GM19452 (cell line): Measurements from ENCODE around the gene PCNX1.

Experiments
- ATAC-seq: cut with Tn5 transposase; IDR thresholded peaks from one replicate; pipeline ENCODE4 v1.9.1; 2021; ENCODE audit not compliant: unreplicated experiment

PCNX1 gene

GRCh38 chr14:70955543-70956480, 48.6 kb downstream of the PCNX1 start:
- ATAC-seq, result no peak

DNA sequence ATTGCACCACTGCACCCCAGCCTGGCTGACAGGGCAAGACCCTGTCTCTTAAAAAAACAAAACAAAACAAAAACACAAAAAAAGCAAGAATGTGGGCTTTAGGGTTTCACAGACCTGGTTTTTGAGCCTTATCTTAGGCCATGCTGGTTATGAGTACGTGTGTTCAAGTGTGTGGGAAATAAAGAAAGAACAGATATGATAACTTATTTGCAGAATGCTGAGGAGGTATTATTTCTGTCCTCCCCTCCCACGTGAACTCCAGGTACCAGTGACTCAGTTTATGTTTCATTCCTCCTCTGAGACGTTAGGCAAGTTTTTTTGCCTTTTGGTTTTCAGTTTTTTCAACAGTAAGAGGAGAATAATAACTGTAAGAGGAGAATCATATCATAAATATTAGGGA, 49.3 kb downstream of the PCNX1 start:
- no peak for ATAC-seq

DNA sequence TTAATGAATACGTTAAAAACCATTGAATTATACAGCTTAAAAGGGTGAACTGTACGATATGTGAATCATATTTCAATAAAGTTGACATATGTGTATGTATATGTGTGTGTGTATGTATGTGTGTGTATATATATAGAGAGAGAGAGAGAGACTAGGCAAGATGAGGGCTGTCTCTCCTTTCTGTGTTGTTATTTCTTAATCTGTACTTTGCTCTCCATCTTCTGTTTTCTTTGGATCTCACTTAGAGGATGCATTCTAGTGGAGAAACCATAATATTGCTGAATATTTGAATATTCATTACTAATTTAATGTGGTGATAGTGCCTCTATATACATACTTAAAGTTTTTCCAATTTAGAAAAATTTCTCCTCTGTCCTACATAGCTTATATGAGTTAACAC, 50.5 kb downstream of the PCNX1 start:
- no peak for ATAC-seq

DNA sequence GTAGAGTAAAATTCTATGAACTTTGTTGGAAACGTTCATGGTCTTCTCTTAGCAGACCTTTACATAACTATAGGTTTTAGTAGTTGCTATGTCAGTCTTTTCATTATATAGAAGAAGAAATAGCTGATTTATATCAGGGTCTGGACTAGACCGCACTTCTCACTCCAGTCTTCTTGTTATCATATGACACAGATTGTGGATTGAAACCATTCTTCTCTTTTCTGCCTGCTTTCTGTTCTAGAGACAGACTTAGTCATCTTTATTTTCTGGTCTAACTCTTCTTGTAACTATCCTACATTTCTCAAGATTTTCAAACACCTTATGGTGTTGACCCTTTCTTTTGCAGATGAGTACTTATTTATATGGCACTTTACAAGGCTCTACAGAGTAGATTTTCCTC, 55.7 kb downstream of the PCNX1 start:
- no peak for ATAC-seq

DNA sequence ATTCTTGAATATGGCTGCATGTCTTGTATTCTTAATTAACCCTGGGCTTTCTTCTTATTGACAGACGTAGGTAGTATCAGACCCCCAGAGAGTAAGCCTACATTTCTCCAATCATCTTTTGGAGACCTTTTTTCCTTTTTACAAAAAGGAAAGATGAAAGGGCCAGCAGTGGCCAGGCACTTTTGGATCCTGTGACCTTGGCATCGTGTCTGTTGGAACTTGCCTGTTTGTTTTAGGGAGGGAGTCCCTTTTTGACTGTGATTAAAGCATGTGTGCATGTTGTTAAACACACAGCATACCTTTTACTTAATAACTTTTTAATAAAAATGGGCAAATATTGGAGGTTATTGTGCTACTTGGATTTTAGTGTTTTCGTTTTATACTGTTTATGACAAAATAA, 57.2 kb downstream of the PCNX1 start:
- no peak for ATAC-seq

DNA sequence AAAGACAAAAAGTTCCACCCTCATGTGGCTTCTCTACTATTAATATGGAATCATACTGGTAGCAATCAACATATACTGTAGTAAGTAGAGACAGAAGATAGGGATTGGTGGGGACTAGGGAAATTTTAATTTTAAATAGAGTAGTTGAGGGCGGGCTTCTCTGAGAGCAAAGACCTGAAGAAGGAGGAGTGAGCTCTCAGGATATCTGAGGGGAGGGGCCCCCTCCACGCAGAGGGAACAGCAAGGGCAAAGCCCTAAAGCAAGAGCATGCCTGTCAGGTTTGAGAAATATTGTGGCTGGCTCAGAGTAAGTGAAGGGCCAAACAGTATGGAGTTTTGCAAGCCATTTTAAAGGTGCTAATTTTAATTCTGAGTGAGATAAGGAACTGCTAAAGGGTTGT, 64.3 kb downstream of the PCNX1 start:
- no peak for ATAC-seq

- ATAC-seq, result no peak
Observed at GRCh38 chr14:70972107-70972976, 65.1 kb downstream of the PCNX1 start.

DNA sequence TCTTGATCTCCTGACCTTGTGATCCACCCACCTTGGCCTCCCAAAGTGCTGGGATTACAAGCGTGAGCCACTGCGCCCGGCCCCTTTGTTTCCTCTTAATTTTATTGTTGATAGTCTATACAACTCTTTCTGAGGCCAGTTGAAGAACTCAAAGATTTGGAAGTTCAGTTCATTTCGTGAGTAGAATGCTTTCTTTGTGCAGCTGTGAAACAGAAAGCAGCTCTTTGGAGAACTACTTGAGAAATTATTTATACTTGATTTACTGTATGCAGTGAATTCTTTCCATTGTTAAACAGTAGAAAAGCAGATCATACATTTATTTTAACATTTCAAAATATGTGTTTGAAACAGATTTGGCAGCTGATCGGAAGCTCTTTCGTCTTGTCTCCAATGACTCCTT, 69.3 kb downstream of the PCNX1 start:
- no peak for ATAC-seq

GRCh38 chr14:70981000-70981952, 74.0 kb downstream of the PCNX1 start:
- ATAC-seq, result no peak

DNA sequence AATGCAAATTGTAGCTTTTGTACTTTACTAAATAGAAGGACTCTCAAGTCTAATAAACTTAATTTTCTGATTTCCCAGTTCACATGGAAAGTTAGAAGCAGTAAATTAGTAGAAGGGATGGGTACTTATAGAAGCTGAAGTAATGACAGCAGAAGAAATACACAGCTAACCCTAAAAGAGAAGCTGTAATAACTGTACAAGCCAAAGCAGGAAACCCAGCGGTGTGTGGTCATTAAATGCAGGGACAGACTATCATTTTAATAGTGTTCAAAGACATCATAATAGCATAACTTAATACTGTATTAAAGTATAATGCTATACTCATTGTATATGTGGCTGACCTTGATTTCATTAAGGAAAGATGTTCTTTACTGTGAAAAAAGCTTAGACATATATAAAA, 74.9 kb downstream of the PCNX1 start:
- no peak for ATAC-seq

GRCh38 chr14:70987041-70987440, 79.8 kb downstream of the PCNX1 start:
- no peak for ATAC-seq

- ATAC-seq, result no peak
Observed at GRCh38 chr14:70988452-70988851, 81.2 kb downstream of the PCNX1 start.

DNA sequence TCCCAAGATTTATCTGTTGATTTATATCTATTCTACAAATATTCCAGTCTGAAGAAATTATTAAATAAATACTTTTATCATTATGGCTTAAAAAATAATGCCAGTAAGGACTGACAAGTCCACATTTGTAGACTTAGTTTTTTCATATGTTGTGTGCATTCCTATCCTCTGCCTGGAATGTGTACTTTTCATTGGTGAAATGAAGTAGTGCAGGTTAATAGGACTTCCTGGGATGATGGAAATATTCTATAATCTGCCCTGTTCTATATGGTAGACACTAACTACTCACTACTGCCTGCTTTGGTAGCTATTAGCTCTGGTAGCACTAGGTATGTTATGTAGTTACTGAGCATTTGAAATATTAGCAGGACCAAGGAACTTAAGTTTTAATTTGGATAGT, 86.7 kb downstream of the PCNX1 start:
- no peak for ATAC-seq

GRCh38 chr14:70995211-70995610, 88.0 kb downstream of the PCNX1 start:
- ATAC-seq, result no peak

DNA sequence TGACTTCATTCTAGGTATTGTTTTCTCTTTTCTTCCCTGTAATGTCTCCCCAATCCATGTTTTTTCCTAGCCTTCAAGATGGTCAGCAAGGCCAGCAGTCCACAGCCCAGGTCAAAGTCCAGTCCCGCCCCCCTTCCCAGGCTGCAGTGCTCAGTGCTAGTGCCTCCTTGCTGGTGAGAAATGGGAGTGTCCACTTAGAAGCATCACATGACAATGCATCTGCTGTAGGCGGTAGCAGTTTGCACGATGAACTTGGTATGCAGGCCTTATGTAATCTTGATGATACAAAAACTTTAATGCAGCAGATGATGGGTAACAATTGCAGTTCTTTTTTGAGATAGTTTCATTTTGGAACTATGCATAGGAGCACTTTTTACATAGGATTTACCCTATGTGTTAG, 88.4 kb downstream of the PCNX1 start:
- ATAC-seq, result no peak

DNA sequence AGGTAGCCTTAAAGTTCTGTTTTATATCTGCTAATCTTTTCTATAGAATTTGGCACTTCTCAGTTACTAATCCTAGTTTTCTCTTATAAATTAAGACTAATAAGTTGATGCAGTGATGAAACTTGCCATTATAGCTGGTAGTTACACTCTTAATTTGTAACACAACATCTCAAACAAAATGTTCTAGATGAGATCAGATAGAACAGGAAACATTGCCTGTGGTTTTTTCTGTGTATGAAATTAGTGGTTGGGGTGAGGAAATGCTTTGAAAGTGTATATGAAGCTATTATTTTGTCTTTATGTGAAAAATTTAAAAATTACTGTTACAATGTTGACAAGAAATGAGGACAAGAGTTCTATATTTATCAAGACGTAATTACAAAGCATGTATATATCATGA, 91.9 kb downstream of the PCNX1 start:
- ATAC-seq, result no peak

DNA sequence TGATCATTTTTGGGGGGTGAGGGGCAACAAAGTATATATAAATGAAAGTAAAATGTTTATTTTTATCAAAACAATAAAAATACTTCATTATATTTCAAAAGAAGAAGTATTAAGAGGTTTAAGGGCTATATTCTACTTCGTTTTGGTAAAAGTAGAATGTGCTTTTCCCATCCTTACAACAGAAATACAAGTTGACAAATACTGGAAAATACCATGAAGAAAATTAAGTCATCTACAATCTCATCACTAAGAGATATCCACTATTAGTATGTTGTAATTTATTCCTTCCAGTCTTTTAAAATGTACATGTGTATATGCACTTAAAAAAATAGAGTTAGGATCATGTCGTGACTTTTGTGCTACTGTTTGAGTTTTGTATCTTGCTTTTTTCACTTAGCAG, 92.8 kb downstream of the PCNX1 start:
- no peak for ATAC-seq

DNA sequence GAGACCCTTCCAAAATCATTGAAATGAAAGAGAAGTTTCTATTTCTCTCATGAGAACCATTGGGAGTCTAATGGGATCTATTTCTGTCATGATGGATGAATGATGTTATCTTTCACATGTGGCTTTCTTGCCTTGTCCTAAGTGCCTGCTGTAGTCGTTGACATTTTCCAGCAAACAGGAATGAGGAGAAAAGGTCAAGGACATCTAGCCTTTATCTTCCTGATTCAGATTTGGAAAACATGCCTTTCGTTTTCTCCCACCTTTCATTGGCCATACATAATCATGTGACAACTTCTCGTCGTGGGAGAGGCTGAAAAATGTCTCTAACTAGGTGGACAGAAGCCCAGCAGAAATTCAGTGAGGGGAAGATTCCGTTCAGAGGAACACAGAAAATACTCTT, 94.5 kb downstream of the PCNX1 start:
- ATAC-seq, result no peak

DNA sequence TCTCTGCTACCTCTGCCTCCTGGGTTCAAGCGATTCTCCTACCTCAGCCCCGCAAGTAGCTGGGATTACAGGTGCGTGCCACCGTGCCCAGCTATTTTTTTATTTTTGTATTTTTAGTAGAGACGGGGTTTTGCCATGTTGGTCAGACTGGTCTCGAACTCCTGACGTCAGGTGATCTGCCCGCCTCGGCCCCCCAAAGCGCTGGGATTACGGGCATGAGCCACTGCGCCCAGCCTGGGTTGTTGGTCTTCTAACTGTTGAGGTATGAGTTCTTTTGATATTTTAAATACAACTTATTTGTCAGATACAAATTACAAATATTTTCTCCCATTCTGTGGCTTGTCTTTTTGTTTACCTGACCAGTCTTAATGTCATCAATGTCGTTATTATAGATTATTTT, 95.9 kb downstream of the PCNX1 start:
- no peak for ATAC-seq

DNA sequence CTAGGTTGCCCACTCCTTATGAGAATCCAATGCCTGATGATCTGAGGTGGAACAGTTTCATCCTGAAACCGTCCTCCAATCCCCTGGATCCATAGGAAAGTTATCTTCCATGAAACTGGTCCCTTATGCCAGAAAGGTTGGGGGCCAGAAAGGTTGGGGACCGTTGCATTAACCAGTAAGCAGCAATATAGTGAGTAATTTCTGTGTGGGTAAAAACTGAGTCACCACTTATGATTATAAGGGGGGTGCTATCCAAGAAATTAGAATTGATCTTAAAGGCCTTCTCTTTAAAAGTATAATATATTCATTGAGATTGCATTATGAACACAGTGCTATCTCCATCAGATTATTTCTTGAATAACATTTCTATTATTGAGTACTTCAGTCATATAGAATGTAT, 97.2 kb downstream of the PCNX1 start:
- ATAC-seq, result no peak

DNA sequence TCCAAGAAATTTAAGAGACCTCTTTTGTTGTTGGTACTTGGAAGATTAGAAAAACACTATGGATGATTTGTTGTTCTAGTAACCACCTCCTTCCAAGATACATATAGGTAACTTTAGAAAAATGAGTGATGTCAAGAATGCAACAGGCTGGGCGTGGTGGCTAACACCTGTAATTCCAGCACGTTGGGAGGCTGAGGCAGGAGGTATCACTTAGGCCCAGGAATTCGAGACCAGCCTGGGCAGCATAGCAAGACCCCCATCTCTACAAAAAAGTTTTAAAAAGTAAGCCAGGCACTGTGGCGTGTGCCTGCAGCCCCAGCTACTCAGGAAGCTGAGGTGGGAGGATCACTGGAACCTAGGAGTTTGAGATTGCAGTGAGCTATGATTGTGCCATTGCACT, 97.8 kb downstream of the PCNX1 start:
- ATAC-seq, result no peak
